GM21737 (cell line): Measurements from ENCODE around the gene SPATA31C2.
"Not testable (repeated sequence)": the region's sequence is repeated elsewhere in the genome, so short reads cannot be mapped to it uniquely, and the experiment has no call there.

Experiments used
- ATAC-seq: cut with Tn5 transposase; IDR thresholded peaks from one replicate; pipeline ENCODE4 v1.9.1; 2021; ENCODE audit warnings: mild to moderate bottlenecking, moderate library complexity; ENCODE audit not compliant: unreplicated experiment

Gene SPATA31C2

GRCh38 chr9:88127700-88128300 is 10.5 kb downstream of the SPATA31C2 start:
- ATAC-seq: not testable (repeated sequence)

- ATAC-seq: not testable (repeated sequence)
Observed at GRCh38 chr9:88123413-88123812, 14.9 kb downstream of the SPATA31C2 start.

DNA sequence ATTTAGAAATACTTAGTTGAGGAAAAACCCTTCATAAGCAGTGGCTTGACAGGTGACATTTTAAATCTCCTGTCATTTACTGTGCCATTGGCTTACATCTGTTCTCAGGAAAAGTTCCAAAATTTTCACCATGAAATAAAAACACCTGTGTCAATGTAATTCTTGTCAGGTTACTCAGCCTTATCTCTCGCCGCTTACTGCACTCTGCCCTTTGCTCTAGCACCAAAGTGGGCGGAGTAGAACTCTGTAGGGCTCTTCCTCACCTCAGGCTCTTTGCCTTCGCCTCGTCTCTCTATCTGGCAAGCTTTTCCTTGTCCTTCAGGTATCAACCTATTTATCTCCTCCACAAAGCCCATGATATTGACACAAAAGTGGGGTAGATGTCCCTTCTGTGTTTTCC is 20.2 kb downstream of the SPATA31C2 start:
- ATAC-seq: not testable (repeated sequence)

DNA sequence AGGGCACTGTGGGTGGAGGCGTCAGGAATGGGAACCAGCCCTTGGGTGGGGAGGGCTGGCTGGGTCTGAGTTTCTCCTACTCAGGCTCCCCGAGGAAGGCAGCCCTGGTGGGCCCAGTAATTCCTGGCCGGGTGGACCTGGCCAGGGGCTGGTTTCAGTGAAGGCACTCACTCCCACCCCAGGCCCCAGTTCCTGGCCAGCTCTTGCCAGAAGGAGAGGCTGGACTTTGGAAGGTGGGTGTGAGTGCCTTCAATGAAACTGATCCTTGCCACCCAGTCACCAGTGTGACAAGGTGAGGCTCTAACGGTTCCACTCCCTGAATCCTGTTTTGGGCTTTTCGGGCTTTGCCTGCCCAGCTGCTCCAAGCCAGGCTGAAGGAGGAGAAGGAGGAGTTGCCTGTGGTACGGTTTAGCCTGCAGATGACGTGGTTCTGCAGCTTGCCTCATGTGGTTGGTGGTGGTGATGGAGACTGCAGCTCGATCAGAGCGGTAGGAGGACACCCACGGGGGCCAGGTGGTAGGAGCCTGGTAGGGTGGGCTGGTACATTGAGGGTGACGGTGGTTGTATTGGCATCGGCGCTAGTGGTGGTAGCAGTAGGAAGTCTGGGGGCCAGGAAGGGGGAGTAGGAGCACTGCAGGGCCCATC is 23.2 kb downstream of the SPATA31C2 start:
- not testable (repeated sequence) for ATAC-seq

DNA sequence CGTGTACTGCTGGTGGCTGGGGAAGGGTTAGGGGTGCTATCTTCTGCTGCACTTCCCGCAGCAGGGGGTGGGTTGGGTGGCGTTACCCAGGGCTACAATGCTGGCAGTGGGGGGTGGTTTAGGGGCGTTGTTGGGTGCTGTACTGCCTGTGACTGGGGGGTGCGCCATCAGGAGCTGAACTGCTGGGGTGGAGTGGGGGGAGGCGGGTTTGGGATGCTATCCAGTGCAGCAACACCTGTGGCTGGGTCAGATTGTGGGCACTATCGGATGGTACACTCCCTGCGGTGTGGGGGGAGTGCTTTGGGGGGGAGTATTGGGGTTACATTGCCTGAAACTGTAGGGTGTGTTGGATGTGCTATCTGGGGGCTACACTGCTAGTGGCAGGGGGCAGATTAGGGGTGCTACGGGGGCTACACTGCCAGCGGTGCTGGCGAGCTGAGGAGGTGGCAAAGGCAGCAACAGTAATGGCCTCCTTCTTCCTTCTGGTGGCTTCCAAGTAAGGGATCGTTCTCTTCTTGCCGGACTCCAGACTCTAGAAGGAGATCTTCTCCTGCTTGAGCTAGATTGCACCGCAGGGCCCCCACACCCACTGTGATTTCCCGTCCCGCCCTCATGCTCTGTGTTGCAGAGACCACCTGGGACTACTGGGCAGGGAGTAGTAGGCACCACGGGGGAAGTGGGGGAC is 23.9 kb downstream of the SPATA31C2 start:
- not testable (repeated sequence) for ATAC-seq

- ATAC-seq: not testable (repeated sequence)
Observed at GRCh38 chr9:88113156-88114130, 24.8 kb downstream of the SPATA31C2 start.

DNA sequence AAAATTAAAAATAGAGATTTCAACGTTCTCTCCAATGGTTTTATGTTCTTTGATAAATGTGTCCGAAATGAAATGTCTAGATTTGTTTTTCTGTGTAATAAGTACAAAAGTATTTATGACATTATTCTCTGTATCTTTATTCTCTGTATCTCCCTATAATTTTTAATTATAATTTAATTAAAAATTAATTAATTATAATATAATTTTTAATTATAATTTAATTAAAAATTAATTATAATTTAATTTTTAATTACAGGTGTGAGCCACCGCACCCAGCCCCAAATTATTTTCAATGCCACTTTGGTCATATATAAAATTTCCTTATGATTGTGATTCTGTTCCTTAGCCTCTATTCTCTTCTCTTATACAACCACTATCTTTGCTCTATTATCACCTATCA is 28.2 kb downstream of the SPATA31C2 start:
- ATAC-seq: no peak

- ATAC-seq: no peak
Observed at GRCh38 chr9:88108779-88109178, 29.5 kb downstream of the SPATA31C2 start.

GRCh38 chr9:88106492-88106891 is 31.8 kb downstream of the SPATA31C2 start:
- no peak for ATAC-seq

DNA sequence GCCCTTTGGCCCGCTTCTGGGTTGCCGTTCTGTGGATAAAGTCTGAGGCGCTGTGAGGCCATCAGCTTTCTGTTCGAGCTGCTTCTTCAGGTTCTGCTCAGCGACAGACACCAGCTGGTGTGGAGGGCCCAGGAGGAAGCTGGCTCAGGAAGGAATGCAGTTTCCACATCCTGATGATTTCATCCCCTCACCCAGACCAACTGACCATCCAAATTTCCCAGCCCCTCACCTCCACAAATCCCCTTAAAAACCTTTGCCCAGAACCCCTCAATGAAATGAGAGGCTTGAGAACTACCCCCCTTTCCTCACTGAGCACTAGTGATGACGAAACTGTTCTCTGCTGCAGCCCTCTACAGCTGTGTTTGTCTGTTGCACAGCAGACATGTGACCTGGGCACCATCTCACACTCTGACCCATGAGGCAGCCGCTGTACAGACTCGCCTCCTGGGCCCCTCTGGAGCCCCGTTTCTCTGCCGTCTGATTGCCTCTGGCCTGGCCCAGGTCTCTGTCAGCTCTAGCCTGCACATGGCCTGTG is 45.4 kb downstream of the SPATA31C2 start:
- ATAC-seq: no peak

GRCh38 chr9:88090151-88090581 is 48.1 kb downstream of the SPATA31C2 start:
- ATAC-seq: no peak

GRCh38 chr9:88087906-88088305 is 50.4 kb downstream of the SPATA31C2 start:
- ATAC-seq: no peak

GRCh38 chr9:88085476-88085875 is 52.8 kb downstream of the SPATA31C2 start:
- no peak for ATAC-seq

- no peak for ATAC-seq
Observed at GRCh38 chr9:88084357-88085183, 53.7 kb downstream of the SPATA31C2 start.
